IMR-90 (cell line): ENCODE measurements around the gene NUB1. TPM values are rescaled to one million over a fixed set of nuclear protein-coding genes. Genes with fewer than 3 reads are reported as not detected.

ENCODE experiments used
- ATAC-seq: fragments of 200-7000 bp; cut with Tn5 transposase; 2 replicates; pipeline ENCODE4 v1.9.1; 2020; ENCODE audit warnings: low read depth, mild to moderate bottlenecking, moderate library complexity
- BruUV-seq: library from RNA; stranded (reverse); fragments of 400-500 nt; replicated peaks from 2 replicates; lab custom pipeline; 2021; lab: Mats Ljungman, UMichigan
- CTCF ChIA-PET: fragments of 300-600 bp; formaldehyde crosslinking; extraction: SDS; loops from one replicate; lab custom pipeline; 2021; ENCODE audit warnings: antibody characterized with exemption; lab: Yijun Ruan, JAX
- POLR2A ChIA-PET: fragments of 300-600 bp; sonication (Branson Sonifier 250); formaldehyde crosslinking; loops from one replicate; lab custom pipeline; 2022; ENCODE audit warnings: antibody characterized with exemption; ENCODE audit not compliant: unreplicated experiment; lab: Charles Lee
- DNase-seq: peaks from one replicate; pipeline ENCODE4 v3.0.0; 2013
- H2AFZ ChIP-seq: replicated peaks from 2 replicates; pipeline ENCODE3; 2013; ENCODE audit warnings: low read length, mild to moderate bottlenecking; ENCODE audit not compliant: poor library complexity
- H2AK5ac ChIP-seq: 2 replicates; pipeline ENCODE4 v1.6.1; 2013; ENCODE audit warnings: low read depth, low read length, inconsistent platforms
- H2AK9ac ChIP-seq: replicated peaks from 2 replicates; pipeline ENCODE3; 2013; ENCODE audit warnings: mild to moderate bottlenecking, low read depth, low read length, moderate library complexity; ENCODE audit not compliant: poor library complexity
- H2BK120ac ChIP-seq: 2 replicates; pipeline ENCODE4 v1.6.1; 2013; ENCODE audit warnings: low read depth, low read length, inconsistent platforms
- H2BK15ac ChIP-seq: 3 replicates; pipeline ENCODE4 v1.6.1; 2013; ENCODE audit warnings: low read depth, low read length, inconsistent platforms
- H2BK20ac ChIP-seq: 2 replicates; pipeline ENCODE4 v1.6.1; 2013; ENCODE audit warnings: low read depth, mild to moderate bottlenecking, inconsistent platforms, low read length, moderate library complexity
- H2BK5ac ChIP-seq: 2 replicates; pipeline ENCODE4 v1.6.1; 2013; ENCODE audit warnings: mild to moderate bottlenecking, low read depth, low read length, inconsistent platforms; ENCODE audit not compliant: poor library complexity, severe bottlenecking
- H3K14ac ChIP-seq: replicated peaks from 2 replicates; pipeline ENCODE4 v1.6.1; 2013; ENCODE audit warnings: low read depth, low read length, inconsistent platforms
- H3K18ac ChIP-seq: 2 replicates; pipeline ENCODE4 v1.6.1; 2013; ENCODE audit warnings: low read depth, low read length, control low read depth
- H3K23ac ChIP-seq: 2 replicates; pipeline ENCODE4 v1.6.1; 2013; ENCODE audit warnings: low read depth, low read length, inconsistent platforms
- H3K27ac ChIP-seq: 2 replicates; pipeline ENCODE4 v1.5.1; 2013; ENCODE audit warnings: mild to moderate bottlenecking, control low read depth, low read length; ENCODE audit not compliant: insufficient read depth
- H3K27me3 ChIP-seq: 2 replicates; pipeline ENCODE4 v1.6.1; 2013; ENCODE audit warnings: low read length; ENCODE audit not compliant: control insufficient read depth, insufficient read depth
- H3K36me3 ChIP-seq: 2 replicates; pipeline ENCODE4 v1.6.1; 2013; ENCODE audit warnings: low read length, mixed read lengths; ENCODE audit not compliant: control insufficient read depth, insufficient read depth
- H3K4ac ChIP-seq: 2 replicates; pipeline ENCODE4 v1.6.1; 2013; ENCODE audit warnings: low read depth, low read length, inconsistent platforms
- H3K4me1 ChIP-seq: 2 replicates; pipeline ENCODE4 v1.6.1; 2013; ENCODE audit warnings: low read length, mixed read lengths; ENCODE audit not compliant: control insufficient read depth, insufficient read depth
- H3K4me2 ChIP-seq: 2 replicates; pipeline ENCODE4 v1.6.1; 2013; ENCODE audit warnings: low read depth, mild to moderate bottlenecking, control low read depth, low read length, moderate library complexity
- H3K4me3 ChIP-seq: 2 replicates; pipeline ENCODE4 v1.5.1; 2013; ENCODE audit warnings: low read depth, mild to moderate bottlenecking, control low read depth, low read length, moderate library complexity; ENCODE audit not compliant: insufficient read depth
- H3K56ac ChIP-seq: 2 replicates; pipeline ENCODE4 v1.6.1; 2013; ENCODE audit warnings: low read length, inconsistent platforms; ENCODE audit not compliant: insufficient read depth; ENCODE audit errors: extremely low read depth
- H3K79me1 ChIP-seq, 2 experiments: 2 replicates each; pipeline ENCODE4 v1.6.1; 2013; ENCODE audit warnings: low read length in 2 of 2, inconsistent platforms in 1 of 2, low read depth in 1 of 2
- H3K9ac ChIP-seq: 2 replicates; pipeline ENCODE4 v1.6.1; 2013; ENCODE audit warnings: low read depth, low read length, control low read depth
- H3K9me1 ChIP-seq: 2 replicates; pipeline ENCODE4 v1.6.1; 2013; ENCODE audit warnings: low read length, inconsistent platforms; ENCODE audit not compliant: insufficient read depth
- H3K9me3 ChIP-seq: 2 replicates; pipeline ENCODE4 v1.6.1; 2013; ENCODE audit warnings: low read length; ENCODE audit not compliant: control insufficient read depth, insufficient read depth
- H4K20me1 ChIP-seq: 2 replicates; pipeline ENCODE4 v1.6.1; 2013; ENCODE audit warnings: low read length, inconsistent platforms; ENCODE audit not compliant: insufficient read depth
- H4K5ac ChIP-seq: 2 replicates; pipeline ENCODE4 v1.6.1; 2013; ENCODE audit warnings: mild to moderate bottlenecking, low read depth, low read length, control low read depth
- H4K8ac ChIP-seq, 2 experiments: 2 replicates each; pipeline ENCODE4 v1.6.1; 2013; ENCODE audit warnings: low read depth in 2 of 2, low read length in 2 of 2, control low read depth in 1 of 2, inconsistent platforms in 1 of 2
- H4K91ac ChIP-seq: 2 replicates; pipeline ENCODE4 v1.6.1; 2013; ENCODE audit warnings: low read depth, low read length, inconsistent platforms; ENCODE audit not compliant: insufficient read depth
- CHD1 ChIP-seq: IDR thresholded peaks from 2 replicates; pipeline ENCODE4 v1.6.1; 2012; ENCODE audit warnings: low read depth, low read length, improper control_type of control experiment
- FOS ChIP-seq: fragments of 150-350 bp; IDR thresholded peaks from 2 replicates; pipeline ENCODE4 v1.6.1; 2016; ENCODE audit warnings: low read depth, low read length
- MXI1 ChIP-seq: IDR thresholded peaks from 2 replicates; pipeline ENCODE4 v1.6.1; 2012; ENCODE audit warnings: low read depth, mild to moderate bottlenecking, low read length, moderate library complexity, borderline replicate concordance
- RCOR1 ChIP-seq: IDR thresholded peaks from 2 replicates; pipeline ENCODE4 v1.6.1; 2012; ENCODE audit warnings: mild to moderate bottlenecking, low read length, improper control_type of control experiment; ENCODE audit not compliant: insufficient replicate concordance
- RFX5 ChIP-seq: IDR thresholded peaks from 2 replicates; pipeline ENCODE4 v1.8.0; 2012; ENCODE audit warnings: low read depth, mild to moderate bottlenecking, low read length, moderate library complexity
- WGBS, 2 experiments: methylation state at CpG; one replicate each; pipeline versions ENCODE4 v1.1.5 to v1.1.7; 2013; ENCODE audit warnings: missing lambda C conversion rate in 2 of 2; ENCODE audit not compliant: insufficient read length in 1 of 2; ENCODE audit errors: extremely low coverage in 2 of 2; 5-methylcytosine and 5-hydroxymethylcytosine counted together
- dilution Hi-C: fragments of 300-500 bp; cut with HindIII; formaldehyde crosslinking; loops from one replicate; pipeline ENCODE4 v1.14.3; 2018; ENCODE audit warnings: low sequenced_read_pairs; ENCODE audit not compliant: unreplicated experiment
- in situ Hi-C: fragments of 300-500 bp; cut with MboI; formaldehyde crosslinking; loops from 3 replicates; pipeline ENCODE4 v1.14.3; 2019; ENCODE audit warnings: low sequenced_read_pairs, inconsistent platforms, mixed read lengths
- intact Hi-C: fragments of 100-400 bp; cut with micrococcal nuclease; formaldehyde crosslinking; loops from 2 replicates; pipeline ENCODE4 v1.10.0; 2022
- polyA plus RNA-seq, 3 experiments: library from polyadenylated mRNA; depleted of rRNA; stranded (reverse); fragments of >200 nt; gene quantifications; 2 replicates each; pipeline ENCODE4 v1.2.3, GENCODE V29; 2012; ENCODE audit warnings: low replicate concordance in 1 of 3
- total RNA-seq: library from RNA; depleted of rRNA; stranded (reverse); fragments of >200 nt; gene quantifications from 2 replicates; pipeline ENCODE4 v1.2.3, GENCODE V29; 2012
- TF ChIP-seq, protein P1 (sequence below): fragments of 150-350 bp; IDR thresholded peaks from 2 replicates; pipeline ENCODE4 v1.6.1; 2016; ENCODE audit warnings: low read depth, mild to moderate bottlenecking, low read length, moderate library complexity, borderline replicate concordance

The NUB1 gene
- total and polyA plus RNA-seq, 2 of the 4 experiments (the other 2 are of a cell fraction) = 20.1 to 29.7 TPM

DNA sequence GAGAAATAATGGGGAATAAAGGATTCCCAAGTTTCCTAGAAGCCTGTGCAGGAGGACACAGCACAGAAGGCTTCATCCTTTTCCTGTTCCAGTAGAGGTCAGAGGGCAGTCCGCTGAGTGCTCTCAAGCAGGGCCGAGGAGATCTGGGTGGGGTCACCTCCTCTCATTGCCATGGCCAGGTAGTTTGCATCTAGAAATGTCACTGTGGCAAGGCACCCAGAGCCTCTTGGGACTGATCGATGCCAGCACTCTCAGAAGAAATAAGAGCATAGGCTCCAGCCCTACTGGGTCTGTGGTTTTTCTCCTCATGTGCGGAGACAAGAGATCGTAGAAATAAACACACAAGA, 7.9 kb downstream of the NUB1 start:
- TF ChIP-seq CHD1 (no peak), RCOR1 (no peak), FOS (no peak), MXI1 (no peak), RFX5 (no peak)
- TF ChIP-seq, protein P1, sequence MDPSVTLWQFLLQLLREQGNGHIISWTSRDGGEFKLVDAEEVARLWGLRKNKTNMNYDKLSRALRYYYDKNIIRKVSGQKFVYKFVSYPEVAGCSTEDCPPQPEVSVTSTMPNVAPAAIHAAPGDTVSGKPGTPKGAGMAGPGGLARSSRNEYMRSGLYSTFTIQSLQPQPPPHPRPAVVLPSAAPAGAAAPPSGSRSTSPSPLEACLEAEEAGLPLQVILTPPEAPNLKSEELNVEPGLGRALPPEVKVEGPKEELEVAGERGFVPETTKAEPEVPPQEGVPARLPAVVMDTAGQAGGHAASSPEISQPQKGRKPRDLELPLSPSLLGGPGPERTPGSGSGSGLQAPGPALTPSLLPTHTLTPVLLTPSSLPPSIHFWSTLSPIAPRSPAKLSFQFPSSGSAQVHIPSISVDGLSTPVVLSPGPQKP = no peak
- Histone ChIP-seq H3K4ac (no peak overlapping the region), H4K20me1 (no peaks in the 10 kb centered on the region), H3K23ac (no peak overlapping the region), H2BK5ac (no peak overlapping the region), H3K9ac (no peak overlapping the region), H3K36me3 (peaks cover 46% of the 10 kb centered on the region), H4K8ac (no peak overlapping the region), H2AK5ac (no peak overlapping the region), H3K56ac (no peak overlapping the region), H2AK9ac (no peak overlapping the region), H2AFZ (no peak overlapping the region), H3K9me1 (no peaks in the 10 kb centered on the region), H3K79me1 (peaks cover 8 to 15% of the 10 kb centered on the region in 2 experiments; a peak in 3 of 4 replicates), H3K14ac (no peak overlapping the region), H3K27ac (no peak overlapping the region), H4K5ac (no peak overlapping the region), H3K27me3 (no peaks in the 10 kb centered on the region), H3K4me1 (no peaks in the 10 kb centered on the region), H3K4me2 (no peak overlapping the region), H2BK15ac (no peak overlapping the region), H4K91ac (no peak overlapping the region), H3K9me3 (no peaks in the 10 kb centered on the region), H3K18ac (no peak overlapping the region), H3K4me3 (no peak overlapping the region), H2BK20ac (no peak overlapping the region), H2BK120ac (no peak overlapping the region)
- 81% methylated on average over 3 of the region's 5 CpGs; no CpG with 5 or more reads in 1 of the 2 experiments for WGBS, 2 experiments
- BruUV-seq = no TSS peak
- in situ Hi-C loops (no loop called here), dilution Hi-C loops (no loop called here), intact Hi-C loops (no loop called here)
- DNase-seq (no peak), ATAC-seq (no peak)
- ChIA-PET CTCF (interaction anchor here (0.7 to 7.1 kb wide), 3 partner anchors 34 to 110 kb away, joined by 3 to 38 read pairs (median 4); no protein-coding TSS in a partner anchor), POLR2A (no interaction called here)
